Endothelial cell of umbilical vein (primary cell): ENCODE results near the gene ABCC1.

Experiments
- CTCF ChIP-seq, 2 donors: IDR thresholded peaks; 1 replicate in 1 of 2; 2 replicates in 1 of 2; pipeline ENCODE4 v1.5.1; 2011; ENCODE audit warnings: low read length in 2 of 2, mild to moderate bottlenecking in 2 of 2, moderate library complexity in 2 of 2, control low read depth in 1 of 2, inconsistent platforms in 1 of 2, low read depth in 1 of 2; ENCODE audit not compliant: insufficient read depth in 1 of 2; ENCODE audit errors: extremely low read depth in 1 of 2
- EZH2 ChIP-seq: IDR thresholded peaks from 2 replicates; pipeline ENCODE4 v1.6.1; 2012; ENCODE audit warnings: borderline replicate concordance, low read depth, mild to moderate bottlenecking, moderate library complexity, low read length, inconsistent platforms; ENCODE audit not compliant: severe bottlenecking
- FOS ChIP-seq: IDR thresholded peaks from 2 replicates; pipeline ENCODE4 v1.6.1; 2011; ENCODE audit warnings: mild to moderate bottlenecking, low read length, moderate library complexity, borderline replicate concordance; ENCODE audit not compliant: insufficient read depth
- GATA2 ChIP-seq: IDR thresholded peaks from 2 replicates; pipeline ENCODE4 v1.7.0; 2011; ENCODE audit warnings: low read depth, mild to moderate bottlenecking, moderate library complexity, mixed read lengths, low read length; ENCODE audit not compliant: insufficient read length, insufficient read depth
- JUN ChIP-seq: IDR thresholded peaks from 2 replicates; pipeline ENCODE4 v1.6.1; 2011; ENCODE audit warnings: borderline replicate concordance, low read depth; ENCODE audit not compliant: insufficient read length, insufficient read depth
- MAX ChIP-seq: IDR thresholded peaks from 2 replicates; pipeline ENCODE4 v1.6.1; 2011; ENCODE audit not compliant: insufficient read depth, insufficient read length
- POLR2A ChIP-seq: IDR thresholded peaks from 2 replicates; pipeline ENCODE4 v1.6.1; 2012; ENCODE audit warnings: low read depth, mild to moderate bottlenecking, control low read depth, low read length
- POLR2AphosphoS5 ChIP-seq: IDR thresholded peaks from 2 replicates; pipeline ENCODE4 v1.6.1; 2012; ENCODE audit warnings: low read depth, mild to moderate bottlenecking, control low read depth, low read length, moderate library complexity; ENCODE audit not compliant: insufficient read depth

GRCh38 chr16:16051132-16051531, 101.7 kb downstream of the ABCC1 start:
- no peak for TF ChIP-seq CTCF (IDR thresholded peaks at IDR 0.05; ENCODE audit: extremely low read depth in 1 of 2, insufficient read depth in 1 of 2, low read depth in 1 of 2, low read length in 2 of 2)
- no peak for TF ChIP-seq POLR2A
- TF ChIP-seq MAX: no peak
- no peak for TF ChIP-seq EZH2
- TF ChIP-seq POLR2AphosphoS5: no peak
- no peak for TF ChIP-seq GATA2
- TF ChIP-seq FOS: no peak
- no peak for TF ChIP-seq JUN
